Stimulated activated naive CD8-positive, alpha-beta T cell treated with anti-CD3 and anti-CD28 coated beads, Interleukin-15, Interleukin-2, amounts not matched to agents 100 U/mL and 50 U/mL, for 24 hours (primary cell): Measurements from ENCODE around the gene ABTB2.
A peak's percentile ranks its signal among the peaks of the same experiment; 100 is the strongest.

Experiments
- ATAC-seq: fragments of 150-1000 bp; cut with Tn5 transposase; one replicate; pipeline ENCODE4 v1.10.0; 2021
- DNase-seq: peaks from one replicate; pipeline ENCODE4 v3.0.0; 2021

The ABTB2 gene

GRCh38 chr11:34341931-34342533 lies 15.8 kb downstream of the ABTB2 start:
- DNase-seq (no peak), ATAC-seq (no peak)

DNA sequence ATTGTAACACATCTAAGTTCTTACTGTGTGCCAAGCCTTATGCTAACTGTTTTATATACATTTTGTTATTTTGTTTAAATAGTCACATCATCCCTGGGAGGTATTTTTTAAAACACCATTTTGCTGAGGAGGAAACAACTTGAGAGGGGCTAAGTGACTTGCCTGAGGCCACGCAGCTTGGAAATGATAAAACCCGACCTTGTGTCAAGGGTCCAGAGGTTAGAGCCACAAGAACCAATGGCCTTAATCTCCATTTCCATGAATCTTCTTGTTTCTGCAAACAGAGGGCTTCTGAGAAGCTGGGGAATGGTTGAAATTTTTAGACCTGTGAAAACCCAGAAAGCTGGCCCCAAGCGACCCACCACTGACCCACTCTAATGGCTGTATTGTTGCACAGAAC lies 16.7 kb downstream of the ABTB2 start:
- ATAC-seq (no peak), DNase-seq (no peak)

DNA sequence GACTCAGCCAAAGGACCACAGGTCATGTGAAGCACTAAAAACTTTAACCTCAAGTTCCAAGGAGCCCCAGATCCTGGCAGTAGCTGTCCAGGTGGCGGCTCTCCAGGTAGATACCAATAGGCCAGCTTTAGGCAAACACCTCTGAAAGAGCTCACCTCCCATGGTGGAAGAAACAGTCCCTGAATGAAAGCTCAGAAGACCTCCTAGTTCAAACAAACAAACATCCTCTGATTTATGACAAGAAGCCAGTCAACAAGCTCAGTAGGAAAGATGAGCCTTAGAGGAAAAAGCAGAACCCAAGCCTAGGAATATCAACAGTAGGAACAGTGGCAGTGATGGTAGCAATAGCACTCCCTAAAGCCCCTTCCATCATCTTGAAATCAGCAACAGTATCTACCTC lies 17.2 kb downstream of the ABTB2 start:
- ATAC-seq (no peak), DNase-seq (no peak)

DNA sequence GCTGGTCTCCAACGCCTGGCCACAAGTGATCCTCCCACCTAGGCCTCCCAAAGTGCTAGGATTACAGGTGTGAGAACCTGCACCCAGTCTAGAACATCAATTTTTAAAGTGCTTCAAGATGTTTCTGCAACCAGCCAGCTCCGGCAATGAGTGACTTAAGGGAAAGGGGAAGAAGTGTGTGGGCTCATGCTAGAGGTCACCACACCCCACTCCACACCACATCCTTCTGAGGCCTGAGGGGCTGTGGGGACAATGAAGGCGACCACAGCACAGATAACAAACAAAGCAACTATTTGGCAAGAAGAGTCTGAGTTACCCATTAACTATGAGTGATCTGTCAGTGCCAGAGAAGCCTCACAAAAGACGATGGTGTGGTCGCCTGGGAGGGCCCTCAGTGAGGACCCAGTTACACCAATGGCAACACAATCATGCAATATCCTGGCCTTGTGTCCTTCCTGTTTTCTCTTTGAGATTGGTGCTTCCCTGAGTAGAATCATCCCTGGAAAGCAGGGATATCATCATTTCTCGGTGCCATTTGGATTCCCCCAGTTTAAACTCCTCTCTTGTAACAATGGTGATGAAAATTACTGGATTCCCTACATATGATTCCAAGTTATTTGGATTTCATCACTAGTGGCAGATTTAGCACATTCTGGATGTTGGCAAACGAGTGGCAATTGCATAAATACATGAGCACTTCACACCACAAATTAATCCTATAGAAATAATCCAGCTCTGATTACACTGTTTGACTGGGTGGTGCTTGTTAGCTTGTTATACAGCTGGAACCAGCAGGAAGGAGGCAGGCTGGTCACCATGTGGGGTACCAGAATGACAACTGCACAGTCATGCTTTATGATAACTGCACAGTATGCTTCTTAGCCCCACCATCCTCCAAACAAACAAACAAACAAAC lies 18.4 kb downstream of the ABTB2 start:
- ATAC-seq (peak; percentile 40), DNase-seq (no peak)

GRCh38 chr11:34337016-34337415 lies 20.8 kb downstream of the ABTB2 start:
- ATAC-seq = no peak
- no peak for DNase-seq

DNA sequence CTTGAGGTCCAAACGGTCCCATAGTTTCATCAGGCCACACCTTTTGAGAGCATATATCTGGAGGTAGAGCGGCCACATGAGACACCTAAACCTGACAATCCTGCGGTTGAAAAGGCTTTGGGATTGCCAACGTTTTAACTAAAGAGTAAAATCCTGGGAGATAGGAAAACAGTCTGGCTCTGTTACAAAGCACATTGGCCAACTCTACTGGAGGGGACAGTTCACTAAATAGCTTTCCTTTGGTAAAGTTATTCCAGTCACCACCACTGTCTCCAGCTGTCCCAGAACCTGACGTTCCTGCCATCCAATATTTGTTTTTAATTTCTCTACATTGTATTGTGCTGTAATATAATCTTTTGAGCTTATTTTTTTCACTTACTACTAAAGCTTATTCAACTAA lies 22.0 kb downstream of the ABTB2 start:
- no peak for ATAC-seq

GRCh38 chr11:34335331-34335730 lies 22.5 kb downstream of the ABTB2 start:
- no peak for DNase-seq

More for the DNA sequence above, 22.0 kb downstream of the ABTB2 start:
- no peak for DNase-seq

DNA sequence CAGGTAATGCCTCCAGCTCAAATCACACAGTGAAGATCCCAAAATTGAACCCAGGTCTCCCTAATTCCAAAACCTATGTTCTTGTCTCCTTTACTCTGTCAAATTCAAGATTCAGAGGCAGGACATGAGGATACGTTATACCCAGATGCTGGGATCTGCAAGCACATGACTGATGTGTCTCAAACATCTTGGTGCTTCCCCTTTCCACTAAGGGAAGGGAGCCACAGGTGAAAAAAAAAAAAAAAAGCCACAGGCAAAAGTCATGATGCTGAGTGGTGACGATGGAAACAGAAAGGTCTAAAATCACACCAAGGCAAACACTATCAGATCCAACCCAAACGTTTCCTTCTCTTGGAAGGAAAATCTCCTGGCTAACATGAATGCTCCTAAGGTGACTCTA lies 24.0 kb downstream of the ABTB2 start:
- ATAC-seq = no peak

More at GRCh38 chr11:34335331-34335730, 22.5 kb downstream of the ABTB2 start:
- no peak for ATAC-seq

DNA sequence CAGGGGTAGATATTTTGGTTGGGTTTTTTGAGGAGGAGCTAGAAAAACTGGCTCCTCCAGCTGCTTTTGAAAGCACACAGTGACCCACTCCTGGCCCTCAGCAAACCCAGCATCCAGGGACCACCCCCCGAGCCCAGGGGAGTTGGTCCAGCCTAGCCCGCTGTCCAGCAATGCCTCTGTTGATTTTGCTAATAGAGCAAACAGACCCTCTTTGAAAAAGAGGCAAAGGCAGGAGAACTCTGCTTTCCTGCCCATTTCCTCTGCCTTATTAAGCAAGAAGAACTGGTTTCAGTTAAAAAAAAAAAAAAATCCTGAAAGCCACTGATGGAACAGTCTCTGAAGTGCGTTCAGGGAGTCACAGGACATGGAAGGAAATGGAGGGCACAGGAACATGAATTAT lies 25.3 kb downstream of the ABTB2 start:
- DNase-seq = no peak
- no peak for ATAC-seq

More for the DNA sequence above, 24.0 kb downstream of the ABTB2 start:
- no peak for DNase-seq

DNA sequence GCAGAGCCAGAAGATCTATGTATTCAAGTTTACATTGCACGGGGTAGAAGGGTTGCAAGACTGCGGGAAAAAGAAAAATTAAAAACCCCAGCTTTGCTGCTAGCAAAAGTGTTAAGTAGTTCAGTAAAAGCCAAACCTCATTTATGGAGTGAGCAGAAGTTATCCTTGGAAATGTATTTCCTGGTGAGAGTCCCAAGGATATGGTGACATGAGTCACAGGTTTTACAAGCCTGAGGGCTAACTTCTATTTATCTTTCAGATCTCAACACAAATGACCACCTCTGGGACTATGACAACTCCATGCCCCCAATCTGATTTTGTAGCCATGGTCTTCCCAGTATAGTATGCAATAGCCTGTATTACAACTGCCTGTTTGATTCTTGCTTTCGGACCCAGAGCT lies 26.1 kb downstream of the ABTB2 start:
- ATAC-seq (no peak), DNase-seq (no peak)

- DNase-seq (no peak), ATAC-seq (no peak)
Measured at GRCh38 chr11:34331329-34331728, 26.5 kb downstream of the ABTB2 start.

- ATAC-seq = no peak
- no peak for DNase-seq
Measured at GRCh38 chr11:34330653-34331052, 27.2 kb downstream of the ABTB2 start.

DNA sequence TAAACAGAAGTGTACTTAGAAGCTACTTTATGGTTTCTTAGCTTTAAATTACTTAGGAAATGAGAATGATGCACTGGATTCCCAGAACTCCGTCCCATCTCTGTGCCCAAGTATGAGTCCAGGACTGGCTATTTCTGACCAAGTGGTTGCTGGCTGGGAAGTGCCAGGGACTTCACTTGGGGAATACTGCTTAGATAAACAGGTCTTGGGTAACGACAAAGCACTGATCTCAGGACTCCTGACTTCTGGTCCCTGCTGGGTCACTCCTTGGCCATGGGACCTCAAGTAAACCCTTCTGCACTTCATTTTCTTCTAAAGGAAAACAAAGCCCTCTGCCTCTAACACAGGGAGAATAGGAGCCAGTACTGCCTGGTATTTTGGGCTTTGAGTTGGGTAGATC lies 27.9 kb downstream of the ABTB2 start:
- DNase-seq = no peak
- ATAC-seq = no peak

DNA sequence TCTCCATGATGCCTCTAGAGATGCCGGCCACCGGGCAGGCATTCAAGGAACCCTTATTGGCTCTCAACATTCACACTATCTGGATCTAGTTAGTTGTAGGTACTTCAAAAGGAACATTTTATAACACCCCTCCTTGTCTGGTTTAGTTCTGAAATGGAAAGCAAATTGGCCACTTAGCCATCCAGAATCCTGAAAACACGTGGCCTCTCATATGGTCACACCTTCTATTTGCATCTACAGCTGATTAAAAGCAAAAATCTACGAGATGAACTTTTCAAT lies 29.2 kb downstream of the ABTB2 start:
- ATAC-seq (no peak), DNase-seq (no peak)

- DNase-seq = no peak
- no peak for ATAC-seq
Measured at GRCh38 chr11:34327804-34328631, 29.8 kb downstream of the ABTB2 start.

- ATAC-seq (no peak), DNase-seq (no peak)
Measured at GRCh38 chr11:34324466-34324865, 33.3 kb downstream of the ABTB2 start.

DNA sequence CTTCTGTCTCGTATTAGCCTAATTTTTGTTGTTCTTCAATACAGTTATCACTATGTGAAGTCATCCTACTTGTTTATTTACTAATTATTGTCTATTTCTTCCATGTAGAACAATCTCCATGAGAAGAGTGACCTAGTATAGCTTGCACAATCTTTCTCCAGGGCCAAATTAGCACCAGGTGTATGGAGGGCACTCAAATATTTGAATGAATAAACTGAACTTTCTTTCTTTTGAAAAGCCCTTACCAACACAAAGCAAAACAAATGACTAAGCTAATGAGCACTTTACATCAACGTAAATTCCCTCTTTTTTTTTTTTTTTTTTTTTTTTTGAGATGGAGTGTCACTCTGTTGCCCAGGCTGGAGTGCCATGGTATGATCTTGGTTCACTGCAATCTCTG lies 34.2 kb downstream of the ABTB2 start:
- DNase-seq (no peak), ATAC-seq (no peak)

- no peak for ATAC-seq
- no peak for DNase-seq
Measured at GRCh38 chr11:34318111-34319037, 39.4 kb downstream of the ABTB2 start.

DNA sequence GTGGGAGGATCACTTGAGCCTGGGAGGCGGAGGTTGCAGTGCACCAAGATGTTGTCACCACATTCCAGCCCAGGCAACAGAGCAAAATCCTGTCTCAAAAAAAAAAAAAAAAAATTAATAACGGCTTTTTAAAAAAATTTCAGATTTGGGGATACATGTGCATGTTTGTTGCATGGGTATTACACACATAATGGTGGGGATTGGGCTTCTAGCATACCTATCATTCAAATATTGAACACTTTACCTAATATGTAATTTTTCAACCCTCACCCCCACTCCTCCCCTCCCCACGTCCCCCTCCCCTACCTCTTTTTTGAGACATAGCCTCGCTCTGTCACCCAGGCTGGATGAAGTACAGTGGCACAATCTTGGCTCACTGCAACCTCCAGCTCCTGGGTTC lies 40.1 kb downstream of the ABTB2 start:
- no peak for ATAC-seq
- no peak for DNase-seq

DNA sequence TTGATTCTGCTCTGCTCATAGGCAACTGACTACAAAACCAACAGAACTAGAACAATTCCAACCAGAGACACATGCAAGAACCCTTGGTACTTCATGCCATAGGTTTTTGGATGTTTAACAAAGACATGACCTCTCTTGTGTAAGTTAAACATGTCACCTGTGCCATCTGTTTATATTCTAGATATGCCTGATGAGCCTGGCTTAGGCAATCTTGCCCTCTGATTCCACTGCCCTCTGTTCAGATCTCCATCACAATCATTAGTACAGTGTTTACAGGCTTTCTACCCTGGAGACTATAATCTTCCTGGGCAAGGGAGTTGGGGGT lies 40.8 kb downstream of the ABTB2 start:
- ATAC-seq = no peak
- no peak for DNase-seq

DNA sequence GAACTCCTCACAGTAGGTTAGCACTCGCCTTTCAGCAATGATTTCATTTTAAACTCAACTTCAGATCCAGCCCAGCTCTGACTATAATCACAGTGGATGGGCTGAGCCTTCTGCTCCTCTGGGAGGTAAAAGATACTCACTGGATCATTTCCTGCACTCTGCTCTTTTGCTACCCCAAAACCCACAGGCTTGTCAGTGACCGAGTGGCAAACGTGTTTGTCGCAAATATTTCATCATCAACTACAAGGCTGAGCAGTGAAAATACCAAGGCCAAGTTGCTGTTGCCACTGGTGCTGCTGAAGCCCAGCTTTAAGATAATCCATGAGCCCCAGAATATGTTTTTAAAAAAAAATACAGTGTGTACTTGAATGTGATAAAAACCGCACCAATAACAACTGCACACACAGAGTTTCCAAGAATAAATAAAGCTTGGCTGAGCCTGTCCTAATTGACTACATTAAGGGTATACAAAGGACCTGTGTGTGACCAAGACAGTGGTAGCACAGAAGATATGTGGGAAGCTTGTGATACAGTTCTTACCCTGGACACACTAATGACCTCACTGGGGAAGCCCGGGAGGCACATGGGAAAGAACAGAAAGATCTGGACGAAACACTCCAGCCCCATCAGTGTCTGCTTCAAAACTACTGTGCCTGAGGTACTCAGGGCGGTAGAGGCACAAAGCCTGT lies 41.3 kb downstream of the ABTB2 start:
- ATAC-seq (peak; percentile 15), DNase-seq (no peak)

- ATAC-seq = no peak
- no peak for DNase-seq
Measured at GRCh38 chr11:34315394-34315793, 42.4 kb downstream of the ABTB2 start.
